ENCODE results near the gene HHAT.

HHAT gene

DNA sequence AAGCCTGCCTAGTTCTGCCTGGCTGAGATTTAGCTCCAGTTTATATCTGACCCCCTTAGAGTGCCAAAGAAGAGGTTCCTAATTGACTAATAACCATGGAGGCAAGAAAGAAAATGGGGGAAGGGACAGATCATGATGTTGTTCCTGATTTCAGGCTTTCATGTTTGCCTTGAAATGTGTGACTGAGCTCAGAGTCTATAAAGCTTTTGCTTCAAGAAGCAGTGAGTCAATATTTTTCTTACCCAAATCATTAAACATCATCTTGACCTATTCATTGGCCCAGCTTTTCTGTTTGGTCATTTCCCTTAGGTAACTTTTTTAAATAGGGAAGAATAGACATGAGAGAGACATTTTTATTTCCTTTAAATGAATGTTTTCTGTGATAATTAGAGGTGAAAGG is 55.9 kb downstream of the HHAT start:
- H3F3A ChIP-seq (ENCODE audit: insufficient read depth, low read length): no peaks in the 10 kb centered on the region
- no peaks in the 10 kb centered on the region for H3K4me1 ChIP-seq (ENCODE audit: insufficient read depth, low read length, severe bottlenecking)
- no peak overlapping the region for H3K27ac ChIP-seq (ENCODE audit: low read depth, low read length, poor library complexity, severe bottlenecking)
- no peaks in the 10 kb centered on the region for H3K36me3 ChIP-seq (ENCODE audit: insufficient read depth, low read length)
- no peaks in the 10 kb centered on the region for H3K9me2 ChIP-seq (ENCODE audit: low read depth, low read length)
- H3K9ac ChIP-seq (ENCODE audit: low read length): no peak overlapping the region
- no peak for TF ChIP-seq CTCF (IDR thresholded peaks at IDR 0.05; ENCODE audit: low read length)
- H2AFZ ChIP-seq (ENCODE audit: low read length): no peak overlapping the region
- no peaks in the 10 kb centered on the region for H4K20me1 ChIP-seq (ENCODE audit: insufficient read depth, low read length)
- no peak overlapping the region for H3K4me3 ChIP-seq (ENCODE audit: low read depth, low read length, poor library complexity, severe bottlenecking)
- no peaks in the 10 kb centered on the region for H3K9me3 ChIP-seq (ENCODE audit: low read length)
- H3K4me2 ChIP-seq (ENCODE audit: low read length): no peak overlapping the region
- no peaks in the 10 kb centered on the region for H3K79me2 ChIP-seq (ENCODE audit: insufficient read depth, low read length)
- H3K27me3 ChIP-seq (ENCODE audit: insufficient read depth, low read length): no peaks in the 10 kb centered on the region

DNA sequence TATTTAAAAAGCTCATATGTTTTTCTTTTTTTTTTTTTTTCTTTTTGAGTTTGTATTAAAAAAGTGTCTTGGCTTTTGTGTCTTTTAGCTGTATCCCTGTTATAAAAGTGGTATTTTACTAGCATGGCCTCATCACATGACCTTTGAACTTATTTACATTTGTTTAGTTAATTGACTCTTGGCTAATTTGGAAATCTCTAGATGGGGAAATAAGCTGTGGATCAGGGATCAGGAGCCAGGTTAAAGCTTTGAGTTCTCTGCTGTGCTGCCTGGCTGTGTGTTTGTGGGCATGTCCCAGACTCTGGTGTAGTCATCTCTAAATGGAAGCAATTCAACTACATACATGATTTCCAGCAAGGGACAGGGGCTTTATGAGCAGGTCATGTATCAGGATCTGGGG is 56.5 kb downstream of the HHAT start:
- H3K4me1 ChIP-seq (ENCODE audit: insufficient read depth, low read length, severe bottlenecking): no peaks in the 10 kb centered on the region
- H3K9me2 ChIP-seq (ENCODE audit: low read depth, low read length): no peaks in the 10 kb centered on the region
- H3K4me3 ChIP-seq (ENCODE audit: low read depth, low read length, poor library complexity, severe bottlenecking): no peak overlapping the region
- no peak overlapping the region for H3K9ac ChIP-seq (ENCODE audit: low read length)
- no peaks in the 10 kb centered on the region for H3K36me3 ChIP-seq (ENCODE audit: insufficient read depth, low read length)
- H3K79me2 ChIP-seq (ENCODE audit: insufficient read depth, low read length): no peaks in the 10 kb centered on the region
- no peaks in the 10 kb centered on the region for H3K9me3 ChIP-seq (ENCODE audit: low read length)
- H3K27ac ChIP-seq (ENCODE audit: low read depth, low read length, poor library complexity, severe bottlenecking): no peak overlapping the region
- no peak overlapping the region for H3K4me2 ChIP-seq (ENCODE audit: low read length)
- no peaks in the 10 kb centered on the region for H3K27me3 ChIP-seq (ENCODE audit: insufficient read depth, low read length)
- no peak overlapping the region for H2AFZ ChIP-seq (ENCODE audit: low read length)
- H3F3A ChIP-seq (ENCODE audit: insufficient read depth, low read length): no peaks in the 10 kb centered on the region
- no peaks in the 10 kb centered on the region for H4K20me1 ChIP-seq (ENCODE audit: insufficient read depth, low read length)
- TF ChIP-seq CTCF (IDR thresholded peaks at IDR 0.05; ENCODE audit: low read length) (no peak), EZH2 (IDR thresholded peaks at IDR 0.05; ENCODE audit: borderline replicate concordance, low read length) (no peak)

- Histone ChIP-seq H3K4me3 (ENCODE audit: low read depth, low read length, poor library complexity, severe bottlenecking) (no peak overlapping the region), H3K79me2 (ENCODE audit: insufficient read depth, low read length) (no peaks in the 10 kb centered on the region), H3K27ac (ENCODE audit: low read depth, low read length, poor library complexity, severe bottlenecking) (no peak overlapping the region), H3K9ac (ENCODE audit: low read length) (no peak overlapping the region), H4K20me1 (ENCODE audit: insufficient read depth, low read length) (no peaks in the 10 kb centered on the region), H3K4me1 (ENCODE audit: insufficient read depth, low read length, severe bottlenecking) (no peaks in the 10 kb centered on the region), H3K4me2 (ENCODE audit: low read length) (no peak overlapping the region), H3K27me3 (ENCODE audit: insufficient read depth, low read length) (no peaks in the 10 kb centered on the region), H3K9me2 (ENCODE audit: low read depth, low read length) (no peaks in the 10 kb centered on the region), H3K36me3 (ENCODE audit: insufficient read depth, low read length) (no peaks in the 10 kb centered on the region), H3K9me3 (ENCODE audit: low read length) (no peaks in the 10 kb centered on the region), H2AFZ (ENCODE audit: low read length) (no peak overlapping the region), H3F3A (ENCODE audit: insufficient read depth, low read length) (no peaks in the 10 kb centered on the region)
- TF ChIP-seq EZH2 (IDR thresholded peaks at IDR 0.05; ENCODE audit: borderline replicate concordance, low read length): no peak
- no peak for TF ChIP-seq CTCF (IDR thresholded peaks at IDR 0.05; ENCODE audit: low read length)
Measured at GRCh38 chr1:210394281-210394821, 65.6 kb downstream of the HHAT start.

Measured in OCI-LY1 (cell line).